BJ (cell line): Measurements from ENCODE around the gene ITFG2. TPM values are rescaled to one million over a fixed set of nuclear protein-coding genes. Genes with fewer than 3 reads are reported as not detected.

ENCODE experiments used
- CTCF ChIA-PET: fragments of 350-600 bp; formaldehyde crosslinking; extraction: SDS; loops from one replicate; lab custom pipeline; 2021; ENCODE audit warnings: antibody characterized with exemption, inconsistent platforms; lab: Yijun Ruan, JAX
- POLR2A ChIA-PET: fragments of 300-600 bp; sonication (Branson Sonifier 250); formaldehyde crosslinking; extraction: SDS; loops from one replicate; lab custom pipeline; 2021; ENCODE audit warnings: antibody characterized with exemption; lab: Charles Lee
- DNase-seq: peaks from one replicate; pipeline ENCODE4 v3.0.0-alpha.2; 2011; ENCODE audit warnings: low read depth
- H3K27me3 ChIP-seq: 2 replicates; pipeline ENCODE4 v1.6.0; 2011; ENCODE audit warnings: low read length; ENCODE audit not compliant: control insufficient read depth, insufficient read depth
- H3K36me3 ChIP-seq: 2 replicates; pipeline ENCODE4 v1.5.1; 2011; ENCODE audit warnings: low read length; ENCODE audit not compliant: control insufficient read depth, insufficient read depth
- H3K4me3 ChIP-seq: 2 replicates; pipeline ENCODE4 v1.5.1; 2011; ENCODE audit warnings: low read depth, mild to moderate bottlenecking, control low read depth, low read length
- polyA plus RNA-seq: library from polyadenylated mRNA; depleted of rRNA; stranded (reverse); fragments of >200 nt; gene quantifications from 2 replicates; pipeline ENCODE4 v1.2.3, GENCODE V29; 2011
- TF ChIP-seq, protein P1 (sequence below): IDR thresholded peaks from 2 replicates; pipeline ENCODE4 v1.5.1; 2011; ENCODE audit warnings: low read depth, mild to moderate bottlenecking, control low read depth, inconsistent platforms, low read length, moderate library complexity; ENCODE audit not compliant: insufficient read depth

The ITFG2 gene
- polyA plus RNA-seq, 1 experiment: 27.6 TPM

- ChIA-PET POLR2A (no interaction called here), CTCF (interaction anchor here (0.5 kb wide), 1 partner anchor 1469 kb away, joined by 4 read pairs; no protein-coding TSS in a partner anchor)
Observed at GRCh38 chr12:2806700-2807099, 5.8 kb upstream of the ITFG2 start.

GRCh38 chr12:2811801-2812200, 667 bp upstream of the ITFG2 start:
- TF ChIP-seq, protein P1, sequence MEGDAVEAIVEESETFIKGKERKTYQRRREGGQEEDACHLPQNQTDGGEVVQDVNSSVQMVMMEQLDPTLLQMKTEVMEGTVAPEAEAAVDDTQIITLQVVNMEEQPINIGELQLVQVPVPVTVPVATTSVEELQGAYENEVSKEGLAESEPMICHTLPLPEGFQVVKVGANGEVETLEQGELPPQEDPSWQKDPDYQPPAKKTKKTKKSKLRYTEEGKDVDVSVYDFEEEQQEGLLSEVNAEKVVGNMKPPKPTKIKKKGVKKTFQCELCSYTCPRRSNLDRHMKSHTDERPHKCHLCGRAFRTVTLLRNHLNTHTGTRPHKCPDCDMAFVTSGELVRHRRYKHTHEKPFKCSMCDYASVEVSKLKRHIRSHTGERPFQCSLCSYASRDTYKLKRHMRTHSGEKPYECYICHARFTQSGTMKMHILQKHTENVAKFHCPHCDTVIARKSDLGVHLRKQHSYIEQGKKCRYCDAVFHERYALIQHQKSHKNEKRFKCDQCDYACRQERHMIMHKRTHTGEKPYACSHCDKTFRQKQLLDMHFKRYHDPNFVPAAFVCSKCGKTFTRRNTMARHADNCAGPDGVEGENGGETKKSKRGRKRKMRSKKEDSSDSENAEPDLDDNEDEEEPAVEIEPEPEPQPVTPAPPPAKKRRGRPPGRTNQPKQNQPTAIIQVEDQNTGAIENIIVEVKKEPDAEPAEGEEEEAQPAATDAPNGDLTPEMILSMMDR: no peak
- Histone ChIP-seq H3K36me3 (no peaks in the 10 kb centered on the region), H3K4me3 (peak overlapping the region; percentile 86), H3K27me3 (no peaks in the 10 kb centered on the region)
- POLR2A ChIA-PET: interaction anchor here (0.6 kb wide), 1 partner anchor 13 kb away, joined by 3 read pairs; no protein-coding TSS in a partner anchor
- CTCF ChIA-PET: interaction anchor here (2.8 kb wide), 1 partner anchor 28 kb away, joined by 12 read pairs; no protein-coding TSS in a partner anchor
- DNase-seq: no peak

More at GRCh38 chr12:2806700-2807099, 5.8 kb upstream of the ITFG2 start:
- Histone ChIP-seq H3K36me3 (peaks cover 2% of the 10 kb centered on the region; the same call in 1 of the 2 replicates), H3K27me3 (no peaks in the 10 kb centered on the region), H3K4me3 (no peak overlapping the region)
- DNase-seq: no peak
- TF ChIP-seq, protein P1: no peak

- TF ChIP-seq, protein P1: peak; percentile 80
- POLR2A ChIA-PET: interaction anchor here (0.5 kb wide), 1 partner anchor 56 kb away, joined by 6 read pairs; no protein-coding TSS in a partner anchor
- DNase-seq: no peak
- peaks cover 7% of the 10 kb centered on the region for H3K36me3 ChIP-seq
- peak overlapping the region; percentile 86 for H3K4me3 ChIP-seq
- CTCF ChIA-PET: interaction anchor here (0.6 to 2.8 kb wide), 16 partner anchors 9 to 1179 kb away, joined by 3 to 17 read pairs (median 4); partner anchors contain the start of gene NRIP2
- H3K27me3 ChIP-seq: no peaks in the 10 kb centered on the region
Observed at GRCh38 chr12:2813214-2814185, 1.0 kb downstream of the ITFG2 start.

DNA sequence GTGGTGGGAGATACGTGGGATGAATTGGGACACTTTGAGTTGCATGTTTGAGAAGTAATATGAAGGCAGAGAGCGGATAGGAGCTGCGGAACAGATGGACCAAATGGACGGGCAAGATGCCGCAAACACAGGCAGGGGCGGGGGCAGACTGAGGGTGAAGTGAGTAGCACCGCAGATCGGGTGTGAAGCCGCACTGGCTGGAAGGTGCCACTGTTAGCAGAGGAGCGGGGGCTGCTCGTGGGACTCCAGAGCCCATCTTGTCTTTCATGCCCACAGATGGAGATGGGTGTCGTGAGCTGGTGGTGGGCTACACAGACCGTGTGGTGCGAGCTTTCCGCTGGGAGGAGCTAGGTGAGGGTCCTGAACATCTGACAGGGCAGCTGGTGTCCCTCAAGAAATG, 7.3 kb downstream of the ITFG2 start:
- H3K27me3 ChIP-seq: no peaks in the 10 kb centered on the region
- peaks cover 28% of the 10 kb centered on the region for H3K36me3 ChIP-seq
- POLR2A ChIA-PET: no interaction called here
- TF ChIP-seq, protein P1: no peak
- H3K4me3 ChIP-seq: no peak overlapping the region
- DNase-seq: no peak
- CTCF ChIA-PET: interaction anchor here (0.6 to 1.3 kb wide), 2 partner anchors 26 to 160 kb away, joined by 3 read pairs; no protein-coding TSS in a partner anchor

DNA sequence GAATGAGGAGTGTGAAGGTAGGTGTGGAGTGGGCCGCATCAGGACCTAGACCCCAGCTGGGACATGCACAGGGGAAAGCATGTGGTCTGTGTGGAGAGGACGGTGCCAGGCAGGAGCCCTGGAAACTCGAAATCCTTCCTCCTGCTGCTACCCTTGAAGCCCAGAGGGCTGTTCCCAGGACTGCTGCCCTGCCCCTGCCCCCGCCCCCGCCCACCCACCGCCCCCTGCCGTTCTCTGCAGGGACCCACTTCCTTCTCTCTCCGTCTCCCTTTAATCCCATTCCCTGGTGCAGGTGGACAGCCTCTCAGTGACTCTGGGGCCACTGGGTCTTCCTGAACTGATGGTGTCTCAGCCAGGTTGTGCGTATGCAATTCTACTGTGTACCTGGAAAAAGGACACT, 8.0 kb downstream of the ITFG2 start:
- no peak for DNase-seq
- no peak overlapping the region for H3K4me3 ChIP-seq
- ChIA-PET CTCF (interaction anchor here (0.9 kb wide), 1 partner anchor 221 kb away, joined by 4 read pairs; no protein-coding TSS in a partner anchor), POLR2A (no interaction called here)
- H3K27me3 ChIP-seq: no peaks in the 10 kb centered on the region
- TF ChIP-seq, protein P1: no peak
- H3K36me3 ChIP-seq: peaks cover 29% of the 10 kb centered on the region
